K562 (cell line): ENCODE results near the gene DENND6A. TPM values are rescaled to one million over a fixed set of nuclear protein-coding genes. Genes with fewer than 3 reads are reported as not detected.

Source experiments
- BRF2 ChIP-seq: IDR thresholded peaks from 3 replicates; pipeline ENCODE4 v1.6.1; 2011; ENCODE audit warnings: borderline replicate concordance, mild to moderate bottlenecking; ENCODE audit not compliant: insufficient read length, insufficient read depth
- EHMT2 ChIP-seq: fragments of 450-650 bp; IDR thresholded peaks from 2 replicates; pipeline ENCODE4 v1.6.1; 2018; ENCODE audit warnings: antibody characterized with exemption
- GABPB2 ChIP-seq: fragments of 250-450 bp; sonication (Bioruptor Pico); conservative IDR thresholded peaks from 2 replicates; pipeline ENCODE4 v1.5.1; 2021; ENCODE audit warnings: mild to moderate bottlenecking
- HDGF ChIP-seq: fragments of 450-650 bp; IDR thresholded peaks from 2 replicates; pipeline ENCODE4 v1.6.1; 2016
- HOMEZ ChIP-seq: fragments of 250-450 bp; sonication (Bioruptor Pico); IDR thresholded peaks from 2 replicates; pipeline ENCODE4 v1.4.0; 2020; ENCODE audit warnings: mild to moderate bottlenecking, moderate library complexity
- HSF4 ChIP-seq: fragments of 250-450 bp; sonication (Bioruptor Pico); IDR thresholded peaks from 2 replicates; pipeline ENCODE4 v2.1.2; 2022; ENCODE audit warnings: mild to moderate bottlenecking, moderate library complexity, borderline replicate concordance
- MAZ ChIP-seq, 2 experiments: fragments of 450-650 bp in 1 of 2; sonication (generic) in 1 of 2; formaldehyde crosslinking; IDR thresholded peaks in 1 of 2; conservative IDR thresholded peaks in 1 of 2; 2 replicates each; pipeline versions ENCODE4 v1.4.0 to v1.5.0; 2020; ENCODE audit warnings: mild to moderate bottlenecking in 1 of 2, missing genetic modification reagents in 1 of 2
- MCM3 ChIP-seq: fragments of 450-650 bp; IDR thresholded peaks from 2 replicates; pipeline ENCODE4 v1.6.1; 2016
- MEIS2 ChIP-seq: fragments of 450-650 bp; IDR thresholded peaks from 2 replicates; pipeline ENCODE4 v1.6.1; 2014; ENCODE audit warnings: mild to moderate bottlenecking; ENCODE audit not compliant: partially characterized antibody
- RERE ChIP-seq: sonication (generic); formaldehyde crosslinking; IDR thresholded peaks from 2 replicates; pipeline ENCODE4 v1.8.0; 2023; ENCODE audit warnings: missing genetic modification reagents, mild to moderate bottlenecking, borderline replicate concordance
- TAL1 ChIP-seq: fragments of 450-650 bp; IDR thresholded peaks from 2 replicates; pipeline ENCODE4 v1.6.1; 2016; ENCODE audit warnings: mild to moderate bottlenecking
- ZKSCAN1 ChIP-seq: fragments of 150-350 bp; IDR thresholded peaks from 2 replicates; pipeline ENCODE4 v1.6.1; 2016; ENCODE audit warnings: low read depth, low read length
- ZNF124 ChIP-seq: sonication (generic); formaldehyde crosslinking; IDR thresholded peaks from 2 replicates; pipeline ENCODE4 v1.8.1; 2022; ENCODE audit warnings: missing genetic modification reagents
- ZNF384 ChIP-seq: IDR thresholded peaks from 2 replicates; pipeline ENCODE4 v1.6.1; 2012; ENCODE audit warnings: low read depth, low read length, improper control_type of control experiment
- ZNF561 ChIP-seq: fragments of 450-650 bp; formaldehyde crosslinking; conservative IDR thresholded peaks from 2 replicates; pipeline ENCODE4 v1.4.0; 2020; ENCODE audit warnings: mild to moderate bottlenecking, moderate library complexity
- ZNF75A ChIP-seq: fragments of 450-650 bp; formaldehyde crosslinking; IDR thresholded peaks from 2 replicates; pipeline ENCODE4 v1.4.0; 2020; ENCODE audit warnings: mild to moderate bottlenecking
- polyA plus RNA-seq, 8 experiments: library from polyadenylated mRNA; depleted of rRNA in 4 of 8; stranded (reverse) in 5 of 8; unstranded in 3 of 8; fragments of >200 nt; fragmentation: Nextera tagmentation in 2 of 8; fragmentation: Illumina TruSeq in 1 of 8; extraction: Ambion mirVana in 2 of 8; extraction: Trizol in 1 of 8; gene quantifications; 2 replicates each; pipeline versions ENCODE4 v1.2.1 to v1.2.3, GENCODE V29; 2011 to 2014; ENCODE audit warnings: inconsistent platforms in 1 of 8, missing spikeins in 1 of 8
- total RNA-seq, 7 experiments: library from RNA; depleted of rRNA in 6 of 7; stranded (reverse); fragments of >200 nt in 6 of 7; fragmentation: Illumina TruSeq in 2 of 7; extraction: Trizol in 2 of 7; gene quantifications; 2 replicates each; pipeline versions ENCODE4 v1.2.1 to v1.2.3, GENCODE V29; 2011 to 2021; ENCODE audit warnings: low replicate concordance in 1 of 7
- TF ChIP-seq, protein P1 (sequence below), 2 experiments: fragments of 200-800 bp in 1 of 2; sonication (Bioruptor generic) in 1 of 2; sonication (generic) in 1 of 2; formaldehyde crosslinking in 1 of 2; IDR thresholded peaks in 1 of 2; conservative IDR thresholded peaks in 1 of 2; 2 replicates each; pipeline versions ENCODE4 v1.5.0 to v1.6.1; 2016 to 2020; ENCODE audit warnings: missing compliant biosample characterization in 1 of 2, missing genetic modification characterization in 1 of 2, missing genetic modification reagents in 1 of 2
- TF ChIP-seq, protein P2 (sequence below): fragments of 450-650 bp; IDR thresholded peaks from 2 replicates; pipeline ENCODE4 v1.6.1; 2017; ENCODE audit warnings: mild to moderate bottlenecking, moderate library complexity

The DENND6A gene
- total and polyA plus RNA-seq, 9 of the 15 experiments (the other 6 are each of a cell fraction or from before 2014, with no cell fraction given): 1.5 to 12.7 (median 7.1) TPM

DNA sequence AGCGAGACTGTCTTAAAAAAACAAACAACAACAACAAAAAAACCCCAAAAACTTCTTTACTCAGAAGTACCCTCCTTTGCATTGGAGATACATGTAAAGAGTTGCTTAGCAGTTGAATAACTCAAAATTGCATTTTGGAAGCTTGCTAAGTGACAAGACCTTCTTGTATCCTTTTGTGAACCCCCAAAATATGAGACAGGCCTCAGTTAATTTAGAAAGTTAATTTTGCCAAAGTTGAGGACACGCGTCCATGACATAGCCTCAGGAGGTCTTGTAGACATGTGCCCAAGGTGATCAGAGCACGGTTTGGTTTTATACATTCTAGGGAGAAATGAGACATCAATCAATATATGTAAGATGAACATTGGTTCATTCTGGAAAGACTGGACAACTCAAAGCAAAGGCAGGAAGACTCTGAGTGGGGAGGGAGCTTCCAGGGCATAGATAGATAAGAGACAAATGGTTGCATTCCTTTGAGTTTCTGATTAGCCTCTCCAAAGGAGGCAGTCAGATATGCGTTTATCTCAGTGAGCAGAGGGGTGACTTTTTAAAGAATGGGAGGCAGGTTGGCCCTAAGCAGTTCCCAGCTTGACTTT lies 94.0 kb downstream of the DENND6A start (continued):
- TF ChIP-seq RERE (CRISPR knock-in tag) (no peak), HOMEZ (no peak), GABPB2 (CRISPR knock-in tag) (no peak), TAL1 (peak; percentile 95), ZKSCAN1 (no peak), EHMT2 (no peak), BRF2 (no peak), MAZ (CRISPR knock-in tag; conservative IDR thresholded peaks at IDR 0.05 in 1 of 2, IDR thresholded peaks at IDR 0.05 in 1 of 2) (0 out of 4 replicates have a peak, but pooled peaks have one; percentile 22 to 31), HDGF (no peak), ZNF75A (no peak), MCM3 (no peak), ZNF384 (no peak), MEIS2 (peak; percentile 40), ZNF561 (CRISPR knock-in tag) (no peak), ZNF124 (no peak), HSF4 (CRISPR knock-in tag) (no peak)
- TF ChIP-seq, protein P1, sequence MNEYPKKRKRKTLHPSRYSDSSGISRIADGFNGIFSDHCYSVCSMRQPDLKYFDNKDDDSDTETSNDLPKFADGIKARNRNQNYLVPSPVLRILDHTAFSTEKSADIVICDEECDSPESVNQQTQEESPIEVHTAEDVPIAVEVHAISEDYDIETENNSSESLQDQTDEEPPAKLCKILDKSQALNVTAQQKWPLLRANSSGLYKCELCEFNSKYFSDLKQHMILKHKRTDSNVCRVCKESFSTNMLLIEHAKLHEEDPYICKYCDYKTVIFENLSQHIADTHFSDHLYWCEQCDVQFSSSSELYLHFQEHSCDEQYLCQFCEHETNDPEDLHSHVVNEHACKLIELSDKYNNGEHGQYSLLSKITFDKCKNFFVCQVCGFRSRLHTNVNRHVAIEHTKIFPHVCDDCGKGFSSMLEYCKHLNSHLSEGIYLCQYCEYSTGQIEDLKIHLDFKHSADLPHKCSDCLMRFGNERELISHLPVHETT (CRISPR knock-in tag; conservative IDR thresholded peaks at IDR 0.05 in 1 of 2, IDR thresholded peaks at IDR 0.05 in 1 of 2): peak in 1 of 2 experiments; percentile 62; a peak in 1 of 4 replicates
- TF ChIP-seq, protein P2, sequence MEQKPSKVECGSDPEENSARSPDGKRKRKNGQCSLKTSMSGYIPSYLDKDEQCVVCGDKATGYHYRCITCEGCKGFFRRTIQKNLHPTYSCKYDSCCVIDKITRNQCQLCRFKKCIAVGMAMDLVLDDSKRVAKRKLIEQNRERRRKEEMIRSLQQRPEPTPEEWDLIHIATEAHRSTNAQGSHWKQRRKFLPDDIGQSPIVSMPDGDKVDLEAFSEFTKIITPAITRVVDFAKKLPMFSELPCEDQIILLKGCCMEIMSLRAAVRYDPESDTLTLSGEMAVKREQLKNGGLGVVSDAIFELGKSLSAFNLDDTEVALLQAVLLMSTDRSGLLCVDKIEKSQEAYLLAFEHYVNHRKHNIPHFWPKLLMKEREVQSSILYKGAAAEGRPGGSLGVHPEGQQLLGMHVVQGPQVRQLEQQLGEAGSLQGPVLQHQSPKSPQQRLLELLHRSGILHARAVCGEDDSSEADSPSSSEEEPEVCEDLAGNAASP: no peak
